Pancreas (tissue), 10 donors: ENCODE data around the gene SASH1. TPM values are rescaled to one million over a fixed set of nuclear protein-coding genes. Genes with fewer than 3 reads are reported as not detected.
"Not testable (repeated sequence)": the region's sequence is repeated elsewhere in the genome, so short reads cannot be mapped to it uniquely, and the experiment has no call there.

Experiments used
- ATAC-seq, 4 donors: fragments of 200-7000 bp; cut with Tn5 transposase; one replicate each; pipeline versions ENCODE4 v1.8.0 to v1.9.1; 2020; ENCODE audit warnings: mild to moderate bottlenecking in 4 of 4, moderate library complexity in 4 of 4
- DNase-seq, 6 donors: peaks; one replicate each; pipeline ENCODE4 v3.0.0-alpha.2; 2020
- FAIRE-seq: peaks from 2 replicates; lab custom pipeline; 2012; peaks lifted over from hg19 to GRCh38; lab: Jason Lieb, UNC
- H3K27ac ChIP-seq, 4 donors: fragments of 200-600 bp; sonication (generic); 1 replicate in 3 of 4; 2 replicates in 1 of 4; pipeline versions ENCODE4 v1.5.0 to v1.8.0; 2020
- H3K27me3 ChIP-seq, 4 donors: fragments of 200-600 bp; one replicate each; pipeline ENCODE4 v1.8.0; 2021
- H3K36me3 ChIP-seq, 3 donors: fragments of 200-600 bp; sonication (generic) in 1 of 3; one replicate each; pipeline versions ENCODE4 v1.5.0 to v1.8.0; 2020 to 2021
- H3K4me1 ChIP-seq, 3 donors: fragments of 200-600 bp; one replicate each; pipeline ENCODE4 v1.8.0; 2021
- H3K4me3 ChIP-seq, 4 donors: fragments of 200-600 bp; sonication (generic) in 2 of 4; one replicate each; pipeline versions ENCODE4 v1.5.0 to v1.8.0; 2020 to 2021
- H3K9me3 ChIP-seq, 4 donors: fragments of 200-600 bp; one replicate each; pipeline ENCODE4 v1.8.0; 2021
- CTCF ChIP-seq, 4 donors: fragments of 200-600 bp; sonication (generic) in 3 of 4; IDR thresholded peaks; one replicate each; pipeline versions ENCODE4 v1.5.0 to v1.8.0; 2021; ENCODE audit warnings: antibody characterized with exemption in 4 of 4
- WGBS, 2 donors: extraction: QIAGEN DNeasy Blood & Tissue Kit; methylation state at CpG; one replicate each; pipeline ENCODE4 v1.1.7; 2013; 5-methylcytosine and 5-hydroxymethylcytosine counted together
- intact Hi-C, 3 donors: fragments of 100-400 bp; cut with DNase I; formaldehyde crosslinking; loops; one replicate each; pipeline versions ENCODE4 v1.11.1 to v1.14.2; 2022
- polyA plus RNA-seq, 2 donors: library from polyadenylated mRNA; stranded (reverse); fragments of 200-250 nt; gene quantifications; one replicate each; pipeline ENCODE4 v1.2.3, GENCODE V29; 2013
- total RNA-seq, 6 donors: library from RNA; stranded (reverse); fragmentation: NEBNext Ultra II Directional in 4 of 6; extraction: Animal tissue kit (Norgen Biotek cat#: 25700) in 4 of 6; gene quantifications; one replicate each; pipeline versions ENCODE4 v1.2.1 to v1.2.4, GENCODE V29; 2021 to 2023
- donor health status: healthy with polysubstance abuse.
- donor health status: DM: no; HTN: no; CAD: no; lungs with moderate emphysema.
- donor health status: DM: no; HTN: no; CAD: no.
- donor health status: control.
- donor health status: control.
- donor health status: Bipolar disorder and iron deficiency.
- donor health status: DM: yes; HTN: yes; CAD: no.
- donor health status: DM: no; HTN: no; CAD: no.
- donor health status: DM: no; HTN: no; CAD: no.
- donor health status: DM: yes; HTN: yes; CAD: no.

SASH1 gene
- total and polyA plus RNA-seq, 8 donors, result 5.1 to 15.3 (median 8.9) TPM

- DNase-seq (no peak), ATAC-seq (no peak), FAIRE-seq (no peak)
- no peak for TF ChIP-seq CTCF (IDR thresholded peaks at IDR 0.05)
- no peaks in the 10 kb centered on the region for H3K27me3 ChIP-seq
- peaks cover 0 to 6% (median 5%) of the 10 kb centered on the region in 3 donors for H3K4me1 ChIP-seq
- WGBS, 2 donors, result 95 to 97% methylated on average over 12 of the region's 12 CpGs
- intact Hi-C loops, result no loop called here
- H3K36me3 ChIP-seq, result no peaks in the 10 kb centered on the region
- H3K4me3 ChIP-seq, result no peak overlapping the region
- no peaks in the 10 kb centered on the region for H3K9me3 ChIP-seq
- H3K27ac ChIP-seq, result no peak overlapping the region
Measured at GRCh38 chr6:148389917-148390316, 47.3 kb downstream of the SASH1 start.

- not testable (repeated sequence) for ATAC-seq, H3K27ac ChIP-seq
- H3K4me1 ChIP-seq, result peaks cover 0 to 13% (median 5%) of the 10 kb centered on the region in 3 donors
Measured at GRCh38 chr6:148392127-148392526, 49.5 kb downstream of the SASH1 start.

GRCh38 chr6:148392671-148393070 is 50.0 kb downstream of the SASH1 start:
- Histone ChIP-seq H3K4me1 (peaks cover 0 to 13% (median 5%) of the 10 kb centered on the region in 3 donors), H3K36me3 (no peaks in the 10 kb centered on the region), H3K27me3 (no peaks in the 10 kb centered on the region), H3K4me3 (no peak overlapping the region), H3K27ac (no peak overlapping the region), H3K9me3 (no peaks in the 10 kb centered on the region)
- no peak for TF ChIP-seq CTCF (IDR thresholded peaks at IDR 0.05)
- peak; percentile 25 to 38 (median 34) for ATAC-seq
- intact Hi-C loops, result no loop called here
- WGBS, 2 donors, result 58 to 67% methylated on average over 3 of the region's 3 CpGs
- FAIRE-seq, result no peak
- DNase-seq, result no peak

More at GRCh38 chr6:148392127-148392526, 49.5 kb downstream of the SASH1 start:
- H3K9me3 ChIP-seq, FAIRE-seq, intact Hi-C loops, DNase-seq, H3K4me3 ChIP-seq, H3K27me3 ChIP-seq, H3K36me3 ChIP-seq: not testable (repeated sequence)
- WGBS, 2 donors, result 97 to 99% methylated on average over 8 of the region's 8 CpGs

GRCh38 chr6:148395583-148396101 is 53.0 kb downstream of the SASH1 start:
- FAIRE-seq, result no peak
- Histone ChIP-seq H3K4me1 (peaks cover 0 to 13% (median 5%) of the 10 kb centered on the region in 3 donors), H3K27me3 (no peaks in the 10 kb centered on the region), H3K4me3 (no peak overlapping the region), H3K9me3 (no peaks in the 10 kb centered on the region), H3K27ac (no peak overlapping the region), H3K36me3 (no peaks in the 10 kb centered on the region)
- DNase-seq, result no peak
- TF ChIP-seq CTCF (IDR thresholded peaks at IDR 0.05), result no peak
- 57 to 74% methylated on average over 1 of the region's 1 CpG for WGBS, 2 donors
- intact Hi-C loops, result no loop called here
- ATAC-seq, result peak in 1 of 4 donors; percentile 25

- no peak for DNase-seq
- Histone ChIP-seq H3K27me3 (no peaks in the 10 kb centered on the region), H3K4me3 (no peak overlapping the region), H3K9me3 (no peaks in the 10 kb centered on the region), H3K27ac (no peak overlapping the region), H3K4me1 (peaks cover 0 to 13% (median 5%) of the 10 kb centered on the region in 3 donors), H3K36me3 (no peaks in the 10 kb centered on the region)
- TF ChIP-seq CTCF (IDR thresholded peaks at IDR 0.05), result no peak
- intact Hi-C loops, result no loop called here
- FAIRE-seq, result no peak
- WGBS, 2 donors, result 95 to 98% methylated on average over 2 of the region's 2 CpGs
- ATAC-seq, result no peak
Measured at GRCh38 chr6:148396411-148396810, 53.8 kb downstream of the SASH1 start.
